HepG2 (cell line): ENCODE data around the gene PACS1. TPM values are rescaled to one million over a fixed set of nuclear protein-coding genes. Genes with fewer than 3 reads are reported as not detected.
A peak's percentile ranks its signal among the peaks of the same experiment; 100 is the strongest.

ENCODE experiments used
- CBFB ChIP-seq: sonication (generic); formaldehyde crosslinking; IDR thresholded peaks from 2 replicates; pipeline ENCODE4 v1.4.0; 2020; ENCODE audit warnings: missing genetic modification reagents
- ETS1 ChIP-seq: sonication (generic); formaldehyde crosslinking; IDR thresholded peaks from 2 replicates; pipeline ENCODE4 v1.4.0; 2020; ENCODE audit warnings: missing genetic modification reagents
- FOXA1 ChIP-seq, 2 experiments: fragments of 450-650 bp in 1 of 2; sonication (generic) in 1 of 2; formaldehyde crosslinking in 1 of 2; IDR thresholded peaks; 2 replicates each; pipeline versions ENCODE4 v1.4.0 to v1.6.1; 2016 to 2020; ENCODE audit warnings: missing genetic modification reagents in 1 of 2
- FOXK1 ChIP-seq: sonication (generic); formaldehyde crosslinking; IDR thresholded peaks from 2 replicates; pipeline ENCODE4 v1.4.0; 2020; ENCODE audit warnings: low read depth, missing genetic modification reagents, borderline replicate concordance
- GMEB1 ChIP-seq: sonication (generic); formaldehyde crosslinking; IDR thresholded peaks from 2 replicates; pipeline ENCODE4 v1.5.1; 2020; ENCODE audit warnings: missing genetic modification reagents, mild to moderate bottlenecking, borderline replicate concordance
- HNF1B ChIP-seq: sonication (generic); formaldehyde crosslinking; IDR thresholded peaks from 2 replicates; pipeline ENCODE4 v1.5.1; 2020; ENCODE audit warnings: mild to moderate bottlenecking, moderate library complexity, missing genetic modification reagents
- HNF4A ChIP-seq: sonication (generic); formaldehyde crosslinking; IDR thresholded peaks from 2 replicates; pipeline ENCODE4 v1.4.0; 2020; ENCODE audit warnings: missing genetic modification reagents
- HOXA9 ChIP-seq: sonication (generic); formaldehyde crosslinking; IDR thresholded peaks from 2 replicates; pipeline ENCODE4 v1.8.1; 2022; ENCODE audit warnings: missing genetic modification reagents, mild to moderate bottlenecking, moderate library complexity, borderline replicate concordance
- KLF12 ChIP-seq: sonication (generic); formaldehyde crosslinking; IDR thresholded peaks from 2 replicates; pipeline ENCODE4 v1.4.0; 2020; ENCODE audit warnings: missing genetic modification reagents, borderline replicate concordance
- MEIS1 ChIP-seq: sonication (generic); formaldehyde crosslinking; IDR thresholded peaks from 2 replicates; pipeline ENCODE4 v1.9.0; 2021; ENCODE audit warnings: mild to moderate bottlenecking, missing genetic modification reagents, moderate library complexity, borderline replicate concordance
- MTA1 ChIP-seq: sonication (generic); formaldehyde crosslinking; IDR thresholded peaks from 2 replicates; pipeline ENCODE4 v1.4.0; 2020; ENCODE audit warnings: missing genetic modification reagents, mild to moderate bottlenecking, borderline replicate concordance
- PPARG ChIP-seq: conservative IDR thresholded peaks from 2 replicates; pipeline ENCODE4 v1.6.1; 2016; ENCODE audit warnings: missing biosample characterization, missing genetic modification reagents
- REL ChIP-seq: sonication (generic); formaldehyde crosslinking; conservative IDR thresholded peaks from 2 replicates; pipeline ENCODE4 v1.8.0; 2022; ENCODE audit warnings: mild to moderate bottlenecking, missing genetic modification reagents, moderate library complexity
- TOPORS ChIP-seq: sonication (generic); formaldehyde crosslinking; IDR thresholded peaks from 2 replicates; pipeline ENCODE4 v1.8.0; 2023; ENCODE audit warnings: mild to moderate bottlenecking, missing genetic modification reagents
- UBTF ChIP-seq: sonication (generic); formaldehyde crosslinking; IDR thresholded peaks from 2 replicates; pipeline ENCODE4 v1.4.0; 2020; ENCODE audit warnings: mild to moderate bottlenecking, missing genetic modification reagents
- ZNF230 ChIP-seq: sonication (generic); formaldehyde crosslinking; IDR thresholded peaks from 2 replicates; pipeline ENCODE4 v1.4.0; 2020; ENCODE audit warnings: mild to moderate bottlenecking, missing genetic modification reagents
- ZNF333 ChIP-seq: sonication (generic); formaldehyde crosslinking; IDR thresholded peaks from 2 replicates; pipeline ENCODE4 v1.4.0; 2020; ENCODE audit warnings: mild to moderate bottlenecking, missing genetic modification reagents, borderline replicate concordance
- ZNF34 ChIP-seq: sonication (generic); formaldehyde crosslinking; IDR thresholded peaks from 2 replicates; pipeline ENCODE4 v1.4.0; 2020; ENCODE audit warnings: mild to moderate bottlenecking, missing genetic modification reagents, borderline replicate concordance
- ZNF547 ChIP-seq: sonication (generic); formaldehyde crosslinking; IDR thresholded peaks from 2 replicates; pipeline ENCODE4 v1.5.1; 2020; ENCODE audit warnings: mild to moderate bottlenecking, missing genetic modification reagents
- ZNF678 ChIP-seq: sonication (generic); formaldehyde crosslinking; IDR thresholded peaks from 2 replicates; pipeline ENCODE4 v1.4.0; 2020; ENCODE audit warnings: mild to moderate bottlenecking, missing genetic modification reagents
- ZNF691 ChIP-seq: sonication (generic); formaldehyde crosslinking; IDR thresholded peaks from 2 replicates; pipeline ENCODE4 v1.4.0; 2020; ENCODE audit warnings: missing genetic modification reagents, low read depth, mild to moderate bottlenecking, borderline replicate concordance
- ZSCAN22 ChIP-seq: sonication (generic); formaldehyde crosslinking; IDR thresholded peaks from 2 replicates; pipeline ENCODE4 v1.4.0; 2020; ENCODE audit warnings: mild to moderate bottlenecking, missing genetic modification reagents
- polyA plus RNA-seq, 8 experiments: library from polyadenylated mRNA; depleted of rRNA in 3 of 8; stranded (reverse) in 7 of 8; unstranded in 1 of 8; fragments of >200 nt; fragmentation: Illumina TruSeq in 4 of 8; extraction: Trizol in 4 of 8; gene quantifications; 2 replicates each; pipeline versions ENCODE4 v1.2.1 to v1.2.3, GENCODE V29; 2011 to 2016; ENCODE audit warnings: low read depth in 4 of 8, missing spikeins in 1 of 8, mixed read lengths in 1 of 8; ENCODE audit not compliant: insufficient read depth in 1 of 8
- total RNA-seq, 5 experiments: library from RNA; depleted of rRNA; stranded (reverse); fragments of >200 nt; fragmentation: Illumina TruSeq; extraction: Trizol; gene quantifications; 2 replicates each; pipeline ENCODE4 v1.2.3, GENCODE V29; 2016; ENCODE audit warnings: low read depth in 1 of 5

The PACS1 gene
- total and polyA plus RNA-seq, 2 of the 13 experiments (the other 11 are each of a cell fraction or from before 2014, with no cell fraction given), result 7.6 to 8.6 TPM

- TF ChIP-seq UBTF (CRISPR knock-in tag), result peak; percentile 12; the same call in 1 of the 2 replicates
- TF ChIP-seq GMEB1 (CRISPR knock-in tag), result no peak; the same call in 1 of the 2 replicates
- TF ChIP-seq HNF1B, result peak; percentile 31
- TF ChIP-seq TOPORS (CRISPR knock-in tag), result no peak
- 0 out of 2 replicates have a peak, but pooled peaks have one; percentile 42 for TF ChIP-seq ZNF678
- TF ChIP-seq HOXA9 (CRISPR knock-in tag), result no peak
- TF ChIP-seq FOXK1 (CRISPR knock-in tag), result no peak
- 0 out of 2 replicates have a peak, but pooled peaks have one; percentile 60 for TF ChIP-seq MTA1 (CRISPR knock-in tag)
- TF ChIP-seq REL (CRISPR knock-in tag), result 0 out of 2 replicates have a peak, but pooled peaks have one; percentile 0
- TF ChIP-seq ZNF333 (CRISPR knock-in tag), result 0 out of 2 replicates have a peak, but pooled peaks have one; percentile 1
- peak; percentile 88; the same call in 1 of the 2 replicates for TF ChIP-seq MEIS1 (CRISPR knock-in tag)
- TF ChIP-seq ETS1 (CRISPR knock-in tag), result no peak
- TF ChIP-seq HNF4A, result 0 out of 2 replicates have a peak, but pooled peaks have one; percentile 1
- TF ChIP-seq ZNF547 (CRISPR knock-in tag), result no peak
- peak; percentile 16; the same call in 1 of the 2 replicates for TF ChIP-seq ZNF691 (CRISPR knock-in tag)
- 0 out of 2 replicates have a peak, but pooled peaks have one; percentile 42 for TF ChIP-seq ZNF34 (CRISPR knock-in tag)
- 0 out of 2 replicates have a peak, but pooled peaks have one; percentile 44 for TF ChIP-seq ZSCAN22 (CRISPR knock-in tag)
- TF ChIP-seq ZNF230 (CRISPR knock-in tag), result peak; percentile 6; the same call in 1 of the 2 replicates
- no peak for TF ChIP-seq PPARG
- 0 out of 2 replicates have a peak, but pooled peaks have one; percentile 3 for TF ChIP-seq CBFB
- no peak for TF ChIP-seq KLF12 (CRISPR knock-in tag)
- TF ChIP-seq FOXA1 (IDR thresholded peaks at IDR 0.05), result no peak
- TF ChIP-seq FOXA1 (CRISPR knock-in tag; IDR thresholded peaks at IDR 0.05), result peak; percentile 75
Observed at GRCh38 chr11:66258473-66258893, 188.4 kb downstream of the PACS1 start (continued).
